HEK293T (cell line): Measurements from ENCODE around the gene SIGLEC1.

Experiments
- CTCF ChIA-PET: fragments of 350-600 bp; formaldehyde crosslinking; extraction: SDS; loops from one replicate; lab custom pipeline; 2021; ENCODE audit warnings: antibody characterized with exemption, inconsistent platforms; lab: Yijun Ruan, JAX
- POLR2A ChIA-PET: fragments of 350-600 bp; formaldehyde crosslinking; extraction: SDS; loops from one replicate; lab custom pipeline; 2020; ENCODE audit warnings: antibody characterized with exemption, inconsistent platforms; lab: Yijun Ruan, JAX
- DNase-seq: peaks from one replicate; pipeline ENCODE4 v3.0.0; 2012; ENCODE audit warnings: mixed read lengths; ENCODE audit errors: extremely low spot score
- ARNT ChIP-seq: fragments of 450-650 bp; IDR thresholded peaks from 2 replicates; pipeline ENCODE4 v1.6.1; 2017; ENCODE audit warnings: mild to moderate bottlenecking
- BHLHE40 ChIP-seq: fragments of 450-650 bp; IDR thresholded peaks from 2 replicates; pipeline ENCODE4 v1.6.1; 2016; ENCODE audit warnings: mild to moderate bottlenecking, moderate library complexity, borderline replicate concordance
- CTBP1 ChIP-seq: fragments of 450-650 bp; IDR thresholded peaks from 2 replicates; pipeline ENCODE4 v1.6.1; 2016; ENCODE audit warnings: borderline replicate concordance
- ELF4 ChIP-seq: fragments of 450-650 bp; IDR thresholded peaks from 2 replicates; pipeline ENCODE4 v1.6.1; 2017; ENCODE audit warnings: antibody characterized with exemption
- FOXA1 ChIP-seq: fragments of 450-650 bp; IDR thresholded peaks from 2 replicates; pipeline ENCODE4 v1.6.1; 2016; ENCODE audit warnings: mild to moderate bottlenecking
- FOXK2 ChIP-seq: fragments of 450-650 bp; IDR thresholded peaks from 2 replicates; pipeline ENCODE4 v1.6.1; 2016; ENCODE audit warnings: mild to moderate bottlenecking
- FOXM1 ChIP-seq: fragments of 450-650 bp; IDR thresholded peaks from 2 replicates; pipeline ENCODE4 v1.6.1; 2017; ENCODE audit warnings: mild to moderate bottlenecking, borderline replicate concordance
- HDGF ChIP-seq: fragments of 450-650 bp; IDR thresholded peaks from 2 replicates; pipeline ENCODE4 v1.6.1; 2017; ENCODE audit warnings: antibody characterized with exemption, borderline replicate concordance
- L3MBTL2 ChIP-seq: fragments of 450-650 bp; conservative IDR thresholded peaks from 2 replicates; pipeline ENCODE4 v1.6.1; 2016; ENCODE audit warnings: mild to moderate bottlenecking
- LEF1 ChIP-seq: fragments of 450-650 bp; IDR thresholded peaks from 2 replicates; pipeline ENCODE4 v1.6.1; 2017; ENCODE audit warnings: mild to moderate bottlenecking, borderline replicate concordance
- NFRKB ChIP-seq: fragments of 450-650 bp; IDR thresholded peaks from 2 replicates; pipeline ENCODE4 v1.6.1; 2016; ENCODE audit warnings: mild to moderate bottlenecking, moderate library complexity
- SP1 ChIP-seq: fragments of 450-650 bp; IDR thresholded peaks from 2 replicates; pipeline ENCODE4 v1.6.1; 2017
- SUZ12 ChIP-seq: fragments of 450-650 bp; IDR thresholded peaks from 2 replicates; pipeline ENCODE4 v1.6.1; 2016; ENCODE audit warnings: mild to moderate bottlenecking
- TARDBP ChIP-seq: fragments of 450-650 bp; IDR thresholded peaks from 2 replicates; pipeline ENCODE4 v1.6.1; 2016
- ZNF384 ChIP-seq: fragments of 450-650 bp; IDR thresholded peaks from 2 replicates; pipeline ENCODE4 v1.6.1; 2016
- TF ChIP-seq, protein P1 (sequence below): fragments of 450-650 bp; IDR thresholded peaks from 2 replicates; pipeline ENCODE4 v1.6.1; 2016

The SIGLEC1 gene

DNA sequence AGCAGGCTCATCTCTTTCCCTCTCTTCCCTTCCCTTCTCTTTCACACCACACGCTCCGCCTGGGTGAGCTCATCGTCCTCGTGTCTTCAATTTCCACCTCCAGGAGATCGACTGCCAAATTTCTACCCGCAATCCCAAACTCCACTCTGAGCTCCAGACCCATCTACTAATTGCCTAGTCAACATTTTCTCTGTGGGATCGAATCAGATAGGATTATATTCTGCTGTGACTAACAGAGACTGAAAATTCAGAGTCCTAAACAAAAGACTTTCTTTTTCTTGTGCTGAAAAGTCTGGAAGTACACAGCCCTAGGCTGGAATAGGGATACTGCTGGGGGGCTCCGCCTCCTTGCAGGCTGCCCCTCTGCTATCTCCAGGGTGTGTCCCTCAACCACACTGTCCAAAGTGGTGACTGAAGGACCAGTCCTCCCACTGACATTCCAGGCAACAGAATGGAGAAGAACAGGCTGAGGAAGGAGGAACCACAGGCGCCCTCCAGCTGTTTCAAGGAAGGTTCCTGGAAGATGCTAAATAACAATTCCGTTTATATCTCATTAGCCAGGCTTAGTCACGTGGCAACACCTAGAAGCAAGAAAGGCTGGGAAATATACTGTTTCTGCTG is 15.1 kb upstream of the SIGLEC1 start:
- no peak for TF ChIP-seq HDGF
- TF ChIP-seq FOXA1: no peak
- TF ChIP-seq FOXM1: no peak
- TF ChIP-seq BHLHE40: no peak
- TF ChIP-seq TARDBP: no peak
- no peak for TF ChIP-seq NFRKB
- TF ChIP-seq ARNT: no peak
- TF ChIP-seq, protein P1, sequence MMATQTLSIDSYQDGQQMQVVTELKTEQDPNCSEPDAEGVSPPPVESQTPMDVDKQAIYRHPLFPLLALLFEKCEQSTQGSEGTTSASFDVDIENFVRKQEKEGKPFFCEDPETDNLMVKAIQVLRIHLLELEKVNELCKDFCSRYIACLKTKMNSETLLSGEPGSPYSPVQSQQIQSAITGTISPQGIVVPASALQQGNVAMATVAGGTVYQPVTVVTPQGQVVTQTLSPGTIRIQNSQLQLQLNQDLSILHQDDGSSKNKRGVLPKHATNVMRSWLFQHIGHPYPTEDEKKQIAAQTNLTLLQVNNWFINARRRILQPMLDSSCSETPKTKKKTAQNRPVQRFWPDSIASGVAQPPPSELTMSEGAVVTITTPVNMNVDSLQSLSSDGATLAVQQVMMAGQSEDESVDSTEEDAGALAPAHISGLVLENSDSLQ: no peak
- TF ChIP-seq SUZ12: no peak
- no peak for TF ChIP-seq ZNF384
- TF ChIP-seq ELF4: no peak
- TF ChIP-seq LEF1: no peak
- TF ChIP-seq CTBP1: no peak
- TF ChIP-seq FOXK2: no peak
- no peak for TF ChIP-seq SP1
- no peak for TF ChIP-seq L3MBTL2
- CTCF ChIA-PET: interaction anchor here (0.9 to 1.3 kb wide), 5 partner anchors 11 to 164 kb away, joined by 3 to 4 read pairs (median 3); partner anchors contain the start of gene AP5S1
- POLR2A ChIA-PET: interaction anchor here (1.0 to 2.6 kb wide), 5 partner anchors 10 to 40 kb away, joined by 3 to 6 read pairs (median 4); partner anchors contain the start of gene ADISSP
- DNase-seq: no peak

- CTCF ChIA-PET: interaction anchor here (1.4 kb wide), 1 partner anchor 13 kb away, joined by 3 read pairs; no protein-coding TSS in a partner anchor
- POLR2A ChIA-PET: no interaction called here
- no peak for DNase-seq
- no peak for TF ChIP-seq NFRKB
- no peak for TF ChIP-seq BHLHE40
Observed at GRCh38 chr20:3724356-3724755, 12.0 kb upstream of the SIGLEC1 start.

DNA sequence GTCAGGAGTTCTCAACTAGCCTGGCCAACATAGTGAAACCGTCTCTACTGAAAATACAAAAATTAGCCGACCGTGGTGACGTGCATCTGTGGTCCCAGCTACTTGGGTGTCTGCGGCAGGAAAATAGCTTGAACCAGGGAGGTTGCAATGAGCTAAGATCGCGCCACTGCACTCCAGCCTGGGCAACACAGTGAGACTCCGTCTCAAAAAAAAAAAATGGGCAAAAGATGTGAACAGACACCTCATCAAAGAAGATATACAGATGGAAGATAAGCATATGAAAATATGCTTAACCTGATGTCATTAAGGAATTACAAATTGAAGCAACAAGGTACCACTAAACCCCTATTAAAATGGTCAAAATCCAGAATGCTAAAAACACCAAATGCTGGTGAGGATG is 10.9 kb upstream of the SIGLEC1 start:
- POLR2A ChIA-PET: no interaction called here
- CTCF ChIA-PET: no interaction called here
- no peak for DNase-seq
- TF ChIP-seq HDGF: no peak
- no peak for TF ChIP-seq FOXK2
- TF ChIP-seq L3MBTL2: no peak
- TF ChIP-seq BHLHE40: no peak

GRCh38 chr20:3721912-3722311 is 9.5 kb upstream of the SIGLEC1 start:
- TF ChIP-seq TARDBP: no peak
- no peak for TF ChIP-seq NFRKB
- TF ChIP-seq SP1: no peak
- TF ChIP-seq BHLHE40: no peak
- TF ChIP-seq HDGF: no peak
- TF ChIP-seq ZNF384: no peak
- TF ChIP-seq, protein P1: no peak
- no peak for TF ChIP-seq FOXK2
- no peak for TF ChIP-seq LEF1
- ChIA-PET POLR2A (no interaction called here), CTCF (interaction anchor here (0.7 to 0.8 kb wide), 3 partner anchors 12 to 1285 kb away, joined by 3 to 4 read pairs (median 3); no protein-coding TSS in a partner anchor)
- no peak for DNase-seq

- ChIA-PET POLR2A (interaction anchor here (1.0 kb wide), 1 partner anchor 47 kb away, joined by 3 read pairs; the partner anchor contains the start of gene ADISSP), CTCF (interaction anchor here (0.9 kb wide), 1 partner anchor 10 kb away, joined by 6 read pairs; no protein-coding TSS in a partner anchor)
- no peak for DNase-seq
- TF ChIP-seq ZNF384 (no peak), FOXK2 (no peak), LEF1 (no peak), L3MBTL2 (no peak), SUZ12 (no peak), CTBP1 (no peak), HDGF (no peak), SP1 (no peak), TARDBP (no peak), FOXM1 (no peak), ARNT (no peak), ELF4 (no peak), NFRKB (no peak)
- TF ChIP-seq, protein P1: no peak
Observed at GRCh38 chr20:3720626-3721025, 8.2 kb upstream of the SIGLEC1 start.

DNA sequence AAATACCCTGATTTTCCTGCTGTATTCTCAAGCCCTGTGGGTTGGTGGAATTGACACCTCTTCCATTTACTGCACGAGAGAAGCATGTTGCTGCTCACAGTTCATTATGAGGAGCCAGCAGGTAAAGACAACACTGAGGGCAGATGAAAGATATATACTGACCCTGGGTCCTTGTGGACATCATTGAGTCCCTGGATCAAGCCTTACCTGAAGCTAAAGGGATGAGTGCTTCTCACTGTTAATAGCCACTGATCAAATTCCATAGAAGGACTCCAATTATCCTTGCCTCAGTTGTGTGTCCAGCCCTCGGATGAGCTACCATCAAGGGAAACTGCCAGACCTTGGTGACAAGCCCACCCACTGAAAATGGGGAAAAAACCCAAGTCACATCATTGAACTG is 7.7 kb upstream of the SIGLEC1 start:
- TF ChIP-seq ARNT: no peak
- no peak for TF ChIP-seq LEF1
- no peak for TF ChIP-seq FOXK2
- TF ChIP-seq L3MBTL2: no peak
- no peak for TF ChIP-seq SP1
- no peak for TF ChIP-seq TARDBP
- TF ChIP-seq CTBP1: no peak
- TF ChIP-seq BHLHE40: no peak
- no peak for TF ChIP-seq SUZ12
- no peak for TF ChIP-seq FOXM1
- no peak for TF ChIP-seq NFRKB
- no peak for TF ChIP-seq ZNF384
- TF ChIP-seq, protein P1: no peak
- TF ChIP-seq FOXA1: no peak
- TF ChIP-seq ELF4: no peak
- TF ChIP-seq HDGF: no peak
- no peak for DNase-seq
- ChIA-PET CTCF (interaction anchor here (0.9 kb wide), 1 partner anchor 10 kb away, joined by 6 read pairs; no protein-coding TSS in a partner anchor), POLR2A (interaction anchor here (1.0 kb wide), 1 partner anchor 48 kb away, joined by 3 read pairs; the partner anchor contains the start of gene ADISSP)
